GM12875 (cell line): ENCODE data around the gene ERGIC1.

Experiments
- H3K4me3 ChIP-seq: one replicate; pipeline ENCODE4 v1.5.1; 2011; ENCODE audit warnings: low read depth, low read length, control low read depth
- CTCF ChIP-seq: IDR thresholded peaks from 2 replicates; pipeline ENCODE4 v1.5.1; 2011; ENCODE audit warnings: low read depth, mild to moderate bottlenecking, control low read depth, inconsistent platforms, low read length, moderate library complexity, borderline replicate concordance; ENCODE audit not compliant: insufficient read depth

Gene ERGIC1

GRCh38 chr5:172921906-172922305 is 87.9 kb downstream of the ERGIC1 start:
- no peak for TF ChIP-seq CTCF
- H3K4me3 ChIP-seq = no peak overlapping the region

- H3K4me3 ChIP-seq = no peak overlapping the region
- no peak for TF ChIP-seq CTCF
These were observed 89.5 kb downstream of the ERGIC1 start for GRCh38 chr5:172923539-172923938.

- TF ChIP-seq CTCF = no peak
- H3K4me3 ChIP-seq = no peak overlapping the region
These were observed 91.4 kb downstream of the ERGIC1 start for GRCh38 chr5:172925336-172925948.

GRCh38 chr5:172926008-172926523 is 92.0 kb downstream of the ERGIC1 start:
- no peak overlapping the region for H3K4me3 ChIP-seq
- TF ChIP-seq CTCF = no peak

GRCh38 chr5:172926796-172927195 is 92.7 kb downstream of the ERGIC1 start:
- H3K4me3 ChIP-seq = no peak overlapping the region
- no peak for TF ChIP-seq CTCF

GRCh38 chr5:172929371-172929838 is 95.4 kb downstream of the ERGIC1 start:
- no peak overlapping the region for H3K4me3 ChIP-seq
- no peak for TF ChIP-seq CTCF

- H3K4me3 ChIP-seq = no peak overlapping the region
- TF ChIP-seq CTCF = no peak
These were observed 97.0 kb downstream of the ERGIC1 start for GRCh38 chr5:172931001-172931536.
